Measurements from ENCODE around the gene CIRBP.
"Not testable (repeated sequence)": the region's sequence is repeated elsewhere in the genome, so short reads cannot be mapped to it uniquely, and the experiment has no call there.

Gene CIRBP

GRCh38 chr19:1315470-1316166, 46.5 kb downstream of the CIRBP start:
- no peak for DNase-seq

DNA sequence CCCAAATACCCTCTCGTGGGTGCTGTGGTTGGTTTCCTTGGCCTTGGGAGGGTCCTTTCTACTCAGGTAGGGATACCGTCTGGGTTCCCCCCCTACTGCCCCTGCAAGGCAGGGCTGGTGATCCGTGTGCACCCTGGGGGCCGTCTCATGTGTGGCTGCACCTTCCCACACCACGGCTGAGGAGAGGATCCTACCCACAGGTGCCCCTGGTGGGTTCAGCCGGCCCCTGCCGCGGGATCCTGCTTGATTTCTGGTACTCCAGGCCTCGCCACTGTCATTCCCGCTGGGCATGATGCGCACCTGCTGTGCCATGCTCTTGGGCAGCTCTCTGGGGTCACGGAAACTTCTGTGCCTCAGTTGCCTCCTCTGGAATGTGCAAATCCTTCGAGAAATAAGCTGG, 47.3 kb downstream of the CIRBP start:
- DNase-seq, result no peak

DNA sequence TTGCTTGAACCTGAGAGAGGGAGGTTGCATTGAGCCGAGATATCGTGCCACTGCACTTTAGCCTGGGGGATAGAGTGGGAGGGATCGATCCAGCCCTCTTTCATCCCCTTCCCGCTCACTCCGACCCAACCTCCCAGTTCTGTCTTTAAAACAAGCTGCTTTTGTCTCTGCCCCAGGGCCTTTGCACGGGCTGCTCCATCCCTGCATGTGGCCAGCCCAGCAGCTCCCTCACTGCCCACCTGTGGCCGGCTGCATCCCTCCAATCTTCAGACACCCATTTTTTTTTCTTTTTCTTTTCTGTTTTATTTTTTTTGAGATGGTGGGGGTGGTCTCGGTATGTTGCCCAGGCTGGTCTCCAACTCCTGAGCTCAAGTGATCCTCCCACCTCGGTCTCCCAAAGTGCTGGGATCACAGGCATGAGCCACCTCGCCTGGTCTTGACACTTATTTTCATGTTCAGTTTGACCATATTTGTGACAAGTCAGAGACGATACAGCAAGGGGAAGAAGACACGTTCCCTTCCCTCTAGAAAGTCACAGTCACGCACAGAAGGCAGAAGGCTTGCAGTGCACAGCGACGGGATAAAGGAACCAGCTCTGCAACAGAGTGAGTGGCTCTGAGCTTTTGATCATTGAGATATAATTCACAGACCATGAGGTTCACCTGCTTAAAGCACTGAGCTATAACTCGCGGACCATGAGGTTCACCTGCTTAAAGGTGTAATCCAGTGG, 48.3 kb downstream of the CIRBP start:
- DNase-seq, result no peak

DNA sequence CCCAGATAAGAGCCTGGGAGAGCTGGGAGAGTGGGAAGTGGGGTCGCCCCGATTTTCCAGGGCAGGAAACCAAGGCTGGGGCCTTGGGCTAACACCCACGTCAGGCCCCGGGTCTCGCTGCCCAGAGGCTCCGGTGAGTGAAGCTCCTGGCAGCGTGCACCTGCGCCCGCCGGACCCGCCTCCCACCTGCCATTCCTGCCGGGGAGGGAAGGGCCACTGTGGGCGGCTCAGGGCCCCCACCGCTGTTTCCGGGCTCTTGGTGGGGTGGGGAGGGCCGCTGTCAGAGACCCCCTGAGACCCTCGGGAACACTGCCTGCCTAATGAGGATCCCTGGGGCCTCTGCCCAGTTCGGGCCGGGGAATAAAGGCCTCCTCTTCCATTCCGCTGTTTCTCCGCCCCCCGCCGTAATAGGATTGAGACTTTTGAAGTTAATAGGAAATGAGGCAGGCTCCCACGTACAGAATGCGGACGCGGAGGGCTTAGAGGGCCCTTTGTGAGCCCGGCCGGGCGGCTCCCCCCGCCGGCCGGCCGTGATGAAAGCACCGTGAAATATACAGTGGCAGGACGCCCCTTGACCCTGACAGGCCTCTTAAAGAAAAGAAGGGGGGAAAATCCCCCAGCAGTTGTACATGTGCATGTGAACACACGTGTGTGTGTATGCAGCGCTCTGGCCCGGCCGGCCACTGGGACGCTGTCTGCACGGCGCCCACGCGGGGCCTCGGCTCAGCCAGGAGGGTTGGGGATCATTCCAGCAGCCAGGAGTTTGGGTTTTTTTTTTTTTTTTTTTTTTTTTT, 49.7 kb downstream of the CIRBP start:
- DNase-seq, result no peak

DNA sequence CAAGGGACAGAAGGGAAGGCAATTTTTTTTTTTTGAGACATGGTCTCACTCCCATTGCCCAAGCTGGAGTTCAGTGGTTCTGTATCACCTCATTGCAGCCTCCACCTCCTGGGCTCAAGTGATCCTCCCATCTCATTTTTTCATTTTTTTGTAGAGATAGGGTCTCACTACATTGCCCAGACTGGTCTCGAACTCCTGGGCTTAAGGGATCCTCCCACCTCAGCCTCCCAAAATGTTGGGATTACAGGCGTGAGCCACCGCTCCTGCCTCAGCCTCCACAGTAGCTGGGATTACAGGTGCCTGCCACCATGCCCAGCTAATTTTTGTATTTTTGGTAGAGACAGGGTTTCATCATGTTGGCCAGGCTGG, 51.1 kb downstream of the CIRBP start:
- DNase-seq, result not testable (repeated sequence)

DNA sequence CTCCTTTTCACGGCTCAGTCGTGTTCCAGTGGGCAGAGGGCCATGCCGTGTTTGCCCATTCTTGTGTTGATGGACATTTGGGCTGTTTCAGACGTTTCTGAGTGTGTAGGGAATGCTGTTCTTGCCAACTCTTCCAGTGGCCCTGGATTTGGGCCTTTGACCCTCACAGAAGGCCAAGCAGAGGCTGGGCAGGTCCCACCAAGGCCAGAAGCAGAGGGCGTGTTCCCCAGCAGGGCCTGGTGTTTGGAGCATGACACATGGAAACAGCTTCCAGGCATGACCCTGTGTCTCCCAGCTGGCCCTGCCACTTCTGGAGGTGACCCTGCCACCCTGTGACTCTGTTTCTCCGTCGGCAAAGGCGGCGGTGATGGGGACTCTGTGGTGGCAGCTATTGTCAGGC, 52.4 kb downstream of the CIRBP start:
- no peak for DNase-seq

DNA sequence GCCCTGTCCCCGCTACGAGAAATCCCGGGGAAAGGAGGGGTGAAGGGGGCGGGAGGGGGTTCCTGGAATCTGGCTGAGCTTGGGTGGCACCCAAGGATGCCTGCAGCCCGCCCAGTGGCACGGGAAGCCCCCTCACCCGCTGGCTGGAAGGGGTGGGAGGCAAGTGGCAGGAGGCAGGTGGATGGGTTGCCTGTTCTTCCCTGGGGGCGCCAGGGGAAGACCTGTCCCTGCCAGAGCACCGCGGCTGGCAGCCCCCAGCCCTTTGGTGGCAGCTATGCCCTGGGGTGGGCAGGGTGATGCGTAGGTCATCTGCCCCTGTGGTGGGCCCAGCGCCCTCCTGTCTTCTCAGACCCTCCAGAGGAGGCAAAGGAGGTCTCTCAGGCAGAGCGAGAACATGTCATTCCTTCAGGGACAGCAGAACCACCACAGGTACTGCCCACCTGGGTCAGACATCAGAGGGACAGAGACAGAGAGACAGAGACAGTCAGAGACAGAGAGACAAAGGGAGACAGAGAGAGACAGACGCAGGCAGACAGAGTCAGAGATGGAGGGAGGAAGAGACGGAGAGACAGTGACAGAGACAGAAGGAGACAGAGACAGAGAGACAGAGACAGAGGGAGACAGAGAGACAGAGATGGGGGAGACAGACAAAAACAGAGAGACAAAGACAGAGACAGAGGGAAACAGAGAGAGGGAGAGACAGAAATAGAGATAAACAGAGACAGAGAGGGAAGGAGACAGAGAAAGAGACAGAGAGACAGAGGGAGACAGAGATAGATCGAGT, 53.3 kb downstream of the CIRBP start:
- DNase-seq, result no peak

GRCh38 chr19:1324249-1324805, 55.2 kb downstream of the CIRBP start:
- DNase-seq, result no peak
